ENCODE measurements around the gene GNA12. TPM values are rescaled to one million over a fixed set of nuclear protein-coding genes. Genes with fewer than 3 reads are reported as not detected.

The GNA12 gene
- total and polyA plus RNA-seq, 11 donors = 10.7 to 56.5 (median 34.9) TPM

- DNase-seq = peak; percentile 42 to 72 (median 50)
- H3K36me3 ChIP-seq = peaks cover 0 to 18% (median 2%) of the 10 kb centered on the region in 9 donors
- intact Hi-C loops (cut with DNase I) = loop anchor here in 7 of 10 donors (2.0 to 10.0 kb wide), 5 partner anchors 41 to 111 kb away; no protein-coding TSS in a partner anchor
- H3K9me3 ChIP-seq = no peaks in the 10 kb centered on the region
- WGBS, 4 donors = 0 to 1% (median 0%) methylated on average over 6 to 64 of the region's 64 CpGs
- TF ChIP-seq POLR2A (IDR thresholded peaks at IDR 0.05) = no peak
- TF ChIP-seq CTCF (IDR thresholded peaks at IDR 0.05) = no peak
- H3K27me3 ChIP-seq = no peaks in the 10 kb centered on the region
- ATAC-seq = peak in 2 of 4 donors; percentile 2 to 6
- peak overlapping the region in 11 of 12 donors; percentile 22 to 81 (median 68) for H3K27ac ChIP-seq
- peaks cover 0 to 50% (median 27%) of the 10 kb centered on the region in 12 donors for H3K4me1 ChIP-seq
- peak overlapping the region; percentile 64 to 94 (median 78) for H3K4me3 ChIP-seq
Measured at GRCh38 chr7:2843711-2844152, 376 bp downstream of the GNA12 start.

DNA sequence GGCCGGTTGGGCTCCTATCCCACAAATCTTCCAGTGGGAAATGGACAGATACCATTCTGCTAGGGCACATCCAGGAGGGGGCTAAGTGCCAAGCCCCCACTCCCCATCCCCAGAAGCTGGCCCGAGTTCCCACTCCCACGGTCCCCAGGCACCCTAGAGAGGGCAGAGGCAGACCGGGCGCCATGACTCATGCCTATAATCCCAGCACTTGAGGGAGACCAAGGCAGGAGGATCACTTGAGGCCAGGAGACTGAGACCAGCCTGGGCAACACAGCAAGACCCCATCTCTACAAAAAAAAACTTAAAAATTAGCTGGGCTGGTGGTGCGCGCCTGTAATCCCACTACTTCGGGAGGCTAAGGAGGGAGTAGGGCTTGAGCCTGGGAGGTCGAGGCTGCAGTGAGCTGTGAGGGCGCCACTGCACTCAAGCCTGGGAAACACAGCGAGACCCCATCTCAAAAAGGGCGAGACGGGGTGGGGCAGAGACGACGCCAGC, 870 bp downstream of the GNA12 start:
- no peaks in the 10 kb centered on the region for H3K9me3 ChIP-seq
- ATAC-seq = no peak
- H3K4me3 ChIP-seq = peak overlapping the region; percentile 64 to 94 (median 78)
- no peaks in the 10 kb centered on the region for H3K27me3 ChIP-seq
- H3K27ac ChIP-seq = peak overlapping the region in 9 of 12 donors; percentile 55 to 81 (median 69)
- WGBS, 4 donors = 42 to 55% (median 51%) methylated on average over 15 of the region's 15 CpGs
- H3K36me3 ChIP-seq = peaks cover 0 to 19% (median 7%) of the 10 kb centered on the region in 9 donors
- intact Hi-C loops (cut with DNase I) = loop anchor here in 7 of 10 donors (2.0 to 10.0 kb wide), 5 partner anchors 41 to 111 kb away; no protein-coding TSS in a partner anchor
- TF ChIP-seq CTCF (IDR thresholded peaks at IDR 0.05) (no peak), POLR2A (IDR thresholded peaks at IDR 0.05) (no peak)
- H3K4me1 ChIP-seq = peaks cover 0 to 54% (median 28%) of the 10 kb centered on the region in 12 donors
- no peak for DNase-seq

GRCh38 chr7:2841907-2842306, 2.2 kb downstream of the GNA12 start:
- H3K4me3 ChIP-seq = peak overlapping the region in 2 of 12 donors; percentile 4 to 67
- intact Hi-C loops (cut with DNase I) = loop anchor here in 7 of 10 donors (2.0 to 10.0 kb wide), 5 partner anchors 40 to 110 kb away; no protein-coding TSS in a partner anchor
- peaks cover 0 to 19% (median 7%) of the 10 kb centered on the region in 9 donors for H3K36me3 ChIP-seq
- TF ChIP-seq POLR2A (IDR thresholded peaks at IDR 0.05) = no peak
- no peak for TF ChIP-seq CTCF (IDR thresholded peaks at IDR 0.05)
- ATAC-seq = no peak
- DNase-seq = no peak
- no peaks in the 10 kb centered on the region for H3K27me3 ChIP-seq
- H3K9me3 ChIP-seq = no peaks in the 10 kb centered on the region
- H3K27ac ChIP-seq = peak overlapping the region in 7 of 12 donors; percentile 10 to 79 (median 30)
- H3K4me1 ChIP-seq = peaks cover 0 to 68% (median 39%) of the 10 kb centered on the region in 12 donors
- WGBS, 4 donors = 64 to 77% (median 70%) methylated on average over 5 of the region's 5 CpGs

GRCh38 chr7:2840458-2840857, 3.6 kb downstream of the GNA12 start:
- Histone ChIP-seq H3K27ac (peak overlapping the region in 2 of 12 donors; percentile 10 to 29), H3K4me3 (no peak overlapping the region), H3K27me3 (no peaks in the 10 kb centered on the region), H3K4me1 (peaks cover 0 to 72% (median 40%) of the 10 kb centered on the region in 12 donors), H3K36me3 (peaks cover 0 to 27% (median 7%) of the 10 kb centered on the region in 9 donors), H3K9me3 (no peaks in the 10 kb centered on the region)
- TF ChIP-seq CTCF (IDR thresholded peaks at IDR 0.05) = no peak
- WGBS, 4 donors = 91 to 97% (median 95%) methylated on average over 4 of the region's 4 CpGs
- ATAC-seq (no peak), DNase-seq (no peak)
- intact Hi-C loops (cut with DNase I) = loop anchor here in 7 of 10 donors (5.0 to 10.0 kb wide), 4 partner anchors 38 to 108 kb away; no protein-coding TSS in a partner anchor
